HuH-7.5 (cell line): ENCODE results near the gene PLGRKT.
"Not testable (repeated sequence)": the region's sequence is repeated elsewhere in the genome, so short reads cannot be mapped to it uniquely, and the experiment has no call there.

Source experiments
- DNase-seq: peaks from one replicate; pipeline ENCODE4 v3.0.0; 2011; ENCODE audit warnings: low spot score

Gene PLGRKT

GRCh38 chr9:5429873-5430564 is 7.7 kb downstream of the PLGRKT start:
- DNase-seq = no peak

DNA sequence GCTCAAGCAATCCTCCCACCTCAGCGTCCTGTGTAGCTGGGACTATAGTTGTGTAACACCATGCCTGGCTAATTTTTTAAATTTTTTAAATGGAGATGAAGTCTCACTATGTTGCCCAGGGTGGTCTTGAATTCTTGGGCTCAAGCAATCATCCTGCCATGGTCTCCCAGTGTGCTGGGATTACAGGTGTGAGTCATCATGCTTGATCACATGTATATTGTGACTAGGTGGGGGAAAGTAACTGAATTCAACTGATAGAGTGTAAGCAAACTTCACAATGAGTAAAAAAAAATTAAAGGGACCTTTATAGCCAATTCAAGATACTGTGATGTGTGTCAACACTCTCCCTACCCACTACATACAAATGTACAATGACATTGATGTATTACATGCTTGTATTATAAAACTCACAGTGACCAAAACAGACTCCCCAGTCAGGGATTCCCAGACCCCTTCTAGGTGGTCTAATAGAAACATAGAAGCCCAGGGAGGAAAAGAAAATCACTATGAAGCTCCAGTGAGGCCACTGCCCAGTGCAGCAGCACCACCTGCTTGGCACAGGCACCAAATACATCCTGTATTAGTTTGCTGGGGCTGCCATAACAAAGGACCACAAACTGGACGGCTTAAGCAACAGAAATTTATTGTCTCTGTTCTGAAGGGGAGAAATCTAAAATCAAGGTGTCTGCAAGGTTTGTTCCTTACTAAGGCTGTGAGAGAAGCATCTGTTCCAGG is 8.8 kb downstream of the PLGRKT start:
- no peak for DNase-seq

DNA sequence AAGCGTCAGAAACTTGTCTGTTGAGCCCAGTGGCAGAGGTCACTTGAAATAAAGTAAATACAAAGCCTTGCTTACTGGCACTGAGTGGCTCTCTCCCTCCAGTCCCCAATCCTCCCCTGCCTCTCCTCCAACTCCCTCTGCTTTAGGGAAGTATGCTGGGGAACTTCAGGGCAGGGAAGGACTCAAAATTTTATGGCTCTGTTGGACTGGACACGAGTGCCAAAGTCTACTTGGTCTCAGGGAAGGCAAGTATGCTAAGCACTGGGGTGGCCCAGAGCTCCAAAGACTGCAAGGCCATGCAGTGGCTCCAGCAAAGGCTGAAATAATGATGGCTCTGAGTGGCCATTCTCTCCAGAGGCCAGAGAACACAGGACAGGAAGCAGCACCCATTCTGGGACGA is 9.6 kb downstream of the PLGRKT start:
- no peak for DNase-seq

- no peak for DNase-seq
These were observed 10.7 kb downstream of the PLGRKT start for GRCh38 chr9:5427005-5427404.

GRCh38 chr9:5425006-5425628 is 12.6 kb downstream of the PLGRKT start:
- DNase-seq = peak; percentile 23

GRCh38 chr9:5422276-5422675 is 15.4 kb downstream of the PLGRKT start:
- DNase-seq = no peak

- no peak for DNase-seq
These were observed 16.6 kb downstream of the PLGRKT start for GRCh38 chr9:5421163-5421562.

GRCh38 chr9:5419987-5420386 is 17.7 kb downstream of the PLGRKT start:
- DNase-seq = no peak

- no peak for DNase-seq
These were observed 19.2 kb downstream of the PLGRKT start for GRCh38 chr9:5418481-5418880.

- no peak for DNase-seq
These were observed 20.8 kb downstream of the PLGRKT start for GRCh38 chr9:5416953-5417352.

DNA sequence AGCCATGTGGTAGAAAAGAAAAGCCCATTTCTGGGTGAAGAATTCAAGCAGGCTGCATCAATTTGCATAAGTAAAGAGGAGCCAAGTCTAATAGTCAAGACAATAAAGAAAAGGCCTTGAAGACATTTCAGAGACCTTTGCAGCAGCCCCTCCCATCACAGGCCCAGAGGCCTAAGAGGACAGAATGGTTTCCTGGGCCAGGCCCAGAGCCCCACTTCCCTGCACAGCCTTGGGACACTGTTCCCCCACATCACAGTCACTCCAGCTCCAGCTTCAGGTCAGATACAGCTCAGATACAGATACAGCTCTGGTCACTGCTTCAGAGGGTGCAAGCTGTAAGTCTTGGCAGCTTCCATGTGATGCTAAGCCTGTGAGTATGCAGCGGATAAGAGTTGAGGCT is 29.1 kb downstream of the PLGRKT start:
- no peak for DNase-seq

DNA sequence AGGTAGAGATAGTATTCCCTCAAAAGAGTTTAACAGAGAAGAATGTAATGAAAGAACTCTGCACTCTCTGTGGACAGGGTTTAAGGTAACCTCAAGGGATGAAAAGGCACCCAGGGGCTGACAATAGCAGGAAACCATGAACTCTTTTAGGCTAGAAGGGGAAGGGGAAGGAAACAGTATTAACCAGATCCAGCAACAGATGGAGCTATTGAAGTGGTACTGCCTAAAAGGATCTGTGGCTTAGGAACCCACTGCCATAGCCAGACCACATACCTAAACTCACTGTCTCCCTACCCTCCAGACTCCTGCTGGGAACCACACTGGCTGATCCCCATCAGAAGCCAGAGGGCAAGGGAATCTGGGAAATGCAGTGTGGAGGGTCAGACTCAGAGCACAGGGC is 35.5 kb downstream of the PLGRKT start:
- no peak for DNase-seq

- DNase-seq = not testable (repeated sequence)
These were observed 40.2 kb downstream of the PLGRKT start for GRCh38 chr9:5397547-5397946.

DNA sequence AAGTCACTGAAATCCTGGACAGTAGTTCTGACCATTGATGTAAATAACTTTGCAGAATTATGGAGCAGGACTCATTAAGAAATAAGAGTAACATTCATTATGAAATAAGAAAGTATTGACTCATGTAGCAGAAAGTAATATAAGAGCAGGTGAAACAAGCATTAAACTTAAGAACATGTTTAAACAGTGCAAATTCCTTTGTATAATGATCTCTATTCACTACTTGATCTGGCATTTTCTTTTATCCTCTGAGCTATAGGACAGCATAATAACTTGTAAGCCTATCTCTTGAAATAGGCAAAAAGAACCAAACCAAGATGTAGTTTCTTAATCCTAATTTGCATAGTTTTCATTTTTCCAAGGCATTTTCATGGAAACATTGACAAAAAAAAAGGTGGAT is 42.3 kb downstream of the PLGRKT start:
- DNase-seq = no peak

GRCh38 chr9:5393976-5394375 is 43.7 kb downstream of the PLGRKT start:
- DNase-seq = not testable (repeated sequence)

DNA sequence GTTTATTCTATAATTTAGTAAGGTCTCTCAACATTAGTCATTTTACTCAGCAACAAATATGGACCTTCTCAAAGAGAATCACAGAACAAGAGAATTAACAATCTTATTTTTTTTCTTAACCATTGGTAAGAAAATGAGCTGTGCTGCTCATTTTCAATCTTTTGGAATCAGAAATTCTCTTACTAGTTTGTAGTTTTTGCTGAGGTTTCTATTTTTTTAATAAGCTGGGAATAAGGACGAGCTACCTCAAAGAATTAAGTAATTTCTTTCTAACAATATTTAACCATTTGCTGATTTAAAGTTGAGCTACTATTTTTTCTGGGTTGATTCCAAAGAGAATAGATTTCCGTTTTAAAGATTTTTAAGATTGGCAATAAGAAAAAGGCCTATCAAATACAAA is 44.2 kb downstream of the PLGRKT start:
- no peak for DNase-seq

DNA sequence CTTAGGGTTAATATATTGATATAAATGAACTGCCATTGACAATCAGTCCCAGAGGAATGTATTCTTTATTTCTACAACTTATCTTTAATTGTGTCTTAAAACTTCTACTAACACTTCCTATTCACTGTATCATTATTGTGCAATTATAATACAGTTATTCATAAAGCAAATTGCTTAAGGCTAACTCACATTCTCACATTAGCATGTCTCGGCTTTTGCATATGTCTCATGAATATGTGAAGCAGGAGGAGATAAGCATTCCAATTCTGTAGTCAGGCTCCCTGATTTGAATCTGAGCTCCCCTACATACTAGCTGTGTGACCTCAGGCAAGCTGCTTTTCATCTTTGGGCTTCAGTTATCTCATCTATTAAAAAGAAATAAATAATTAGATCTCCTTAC is 45.4 kb downstream of the PLGRKT start:
- no peak for DNase-seq

GRCh38 chr9:5389109-5389732 is 48.5 kb downstream of the PLGRKT start:
- DNase-seq = no peak

DNA sequence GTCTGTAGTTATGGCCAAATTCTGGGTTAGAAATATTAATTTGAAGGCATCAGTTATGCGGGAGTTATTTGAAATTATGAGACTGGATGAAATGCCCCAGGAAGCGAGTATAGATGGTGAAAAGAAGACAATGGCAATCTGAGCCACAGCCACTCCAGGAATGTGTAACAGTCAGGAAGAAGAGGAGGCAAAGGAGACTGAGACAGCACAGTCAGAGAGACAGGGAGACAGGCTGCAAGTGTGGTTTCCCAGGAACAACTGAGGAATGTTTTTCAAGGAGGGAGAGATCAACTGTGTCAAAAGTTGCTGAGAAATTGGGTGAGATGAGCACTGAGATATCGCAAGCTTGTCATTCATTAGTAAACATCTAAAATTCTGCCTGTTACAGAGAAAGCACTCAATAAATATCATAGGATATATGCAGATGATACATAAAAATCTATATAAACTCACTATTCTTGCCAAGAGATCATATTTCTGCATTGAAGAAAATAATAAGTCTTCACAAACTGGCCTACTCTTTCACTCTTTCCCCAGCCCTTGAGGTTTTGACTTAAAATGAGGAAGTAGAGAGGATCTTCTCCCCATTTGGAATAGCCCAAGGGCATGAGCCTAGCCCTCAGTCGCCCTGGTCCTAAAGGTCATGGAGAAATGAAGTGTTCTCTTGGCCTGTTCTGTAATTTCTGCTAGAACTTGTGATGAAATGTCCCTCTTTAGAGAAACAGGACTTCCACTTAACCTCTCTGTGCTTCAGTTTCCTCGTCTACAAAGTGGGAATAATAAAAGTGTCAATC is 49.5 kb downstream of the PLGRKT start:
- DNase-seq = no peak

DNA sequence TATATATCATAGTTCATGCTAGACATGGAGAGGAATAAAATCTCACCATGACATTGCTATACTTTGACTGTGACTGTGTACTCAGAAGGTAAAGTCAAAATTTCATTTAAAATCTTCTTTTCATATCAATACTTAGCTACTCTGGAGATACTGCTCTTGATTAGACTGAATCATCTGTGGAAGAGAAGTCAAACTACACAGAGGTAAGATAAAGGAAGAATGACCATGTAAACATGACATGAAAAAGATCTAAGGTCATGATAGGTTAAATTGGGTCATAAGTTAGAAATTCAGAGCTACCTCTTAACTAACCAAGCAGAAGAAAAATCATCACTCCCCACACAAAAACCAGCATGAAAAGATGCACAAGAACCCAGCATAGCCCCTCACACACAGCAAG is 53.3 kb downstream of the PLGRKT start:
- no peak for DNase-seq

DNA sequence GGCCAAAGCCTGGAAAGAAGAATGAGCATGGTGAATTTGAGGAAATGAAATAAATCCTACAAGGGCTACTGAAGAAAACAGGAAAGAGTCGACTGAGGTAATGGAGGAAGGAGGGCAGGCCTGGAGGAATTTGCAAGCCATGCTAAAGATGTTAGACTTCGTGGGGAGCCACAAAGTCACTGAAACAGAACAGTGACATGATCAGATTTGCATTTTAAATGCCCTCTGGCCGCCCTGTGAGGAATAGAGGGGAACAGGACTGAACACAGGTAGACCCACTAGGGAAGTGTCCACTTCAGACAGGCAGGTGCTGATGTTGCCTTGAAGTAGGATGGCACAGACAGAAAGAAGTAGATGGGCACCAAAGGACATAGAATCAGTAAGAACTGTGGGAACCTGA is 55.2 kb downstream of the PLGRKT start:
- DNase-seq = no peak
